PFSK-1 (cell line): ENCODE data around the gene GADD45GIP1.

Source experiments
- FOXP2 ChIP-seq: optimal IDR thresholded peaks from 2 replicates; pipeline ENCODE3; 2011; ENCODE audit warnings: borderline replicate concordance, control low read depth, inconsistent platforms; ENCODE audit not compliant: insufficient read depth; ENCODE audit errors: extremely low read length, extremely low read depth
- POLR2AphosphoS5 ChIP-seq: IDR thresholded peaks from 2 replicates; pipeline ENCODE4 v1.6.1; 2012; ENCODE audit warnings: low read depth, mild to moderate bottlenecking, control low read depth, low read length, moderate library complexity
- SIN3A ChIP-seq: IDR thresholded peaks from 2 replicates; pipeline ENCODE4 v1.6.1; 2012; ENCODE audit warnings: mild to moderate bottlenecking, low read length, moderate library complexity, borderline replicate concordance; ENCODE audit not compliant: insufficient read depth
- TAF1 ChIP-seq: IDR thresholded peaks from 2 replicates; pipeline ENCODE4 v1.6.1; 2012; ENCODE audit warnings: low read length, control low read depth, borderline replicate concordance; ENCODE audit not compliant: insufficient read depth
- TF ChIP-seq, protein P1 (sequence below), 2 experiments: IDR thresholded peaks; 2 replicates each; pipeline versions ENCODE4 v1.6.1 to v1.8.0; 2011 to 2012; ENCODE audit warnings: low read depth in 2 of 2, low read length in 2 of 2, control low read depth in 1 of 2, inconsistent platforms in 1 of 2, mild to moderate bottlenecking in 1 of 2, moderate library complexity in 1 of 2; ENCODE audit not compliant: insufficient read depth in 1 of 2

The GADD45GIP1 gene

DNA sequence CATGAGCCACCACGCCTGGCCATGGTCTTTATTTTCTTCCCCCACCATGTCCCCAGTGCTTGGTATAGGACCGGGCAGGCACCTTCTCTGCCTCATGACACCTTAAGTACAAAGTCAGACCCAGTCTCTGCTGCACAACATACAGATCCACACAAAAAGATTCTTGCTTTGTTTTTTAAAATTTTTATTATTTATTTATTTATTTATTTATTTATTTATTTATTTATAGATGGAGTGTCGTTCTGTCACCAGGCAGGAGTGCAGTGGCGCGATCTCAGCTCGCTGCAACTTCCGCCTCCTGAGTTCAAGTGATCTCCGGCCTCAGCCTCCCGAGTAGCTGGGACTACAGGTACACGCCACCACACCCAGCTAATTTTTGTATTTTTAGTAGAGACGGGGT is 35.7 kb upstream of the GADD45GIP1 start:
- no peak for TF ChIP-seq SIN3A
- TF ChIP-seq POLR2AphosphoS5: no peak
- no peak for TF ChIP-seq FOXP2
- TF ChIP-seq TAF1: no peak
- TF ChIP-seq, protein P1, sequence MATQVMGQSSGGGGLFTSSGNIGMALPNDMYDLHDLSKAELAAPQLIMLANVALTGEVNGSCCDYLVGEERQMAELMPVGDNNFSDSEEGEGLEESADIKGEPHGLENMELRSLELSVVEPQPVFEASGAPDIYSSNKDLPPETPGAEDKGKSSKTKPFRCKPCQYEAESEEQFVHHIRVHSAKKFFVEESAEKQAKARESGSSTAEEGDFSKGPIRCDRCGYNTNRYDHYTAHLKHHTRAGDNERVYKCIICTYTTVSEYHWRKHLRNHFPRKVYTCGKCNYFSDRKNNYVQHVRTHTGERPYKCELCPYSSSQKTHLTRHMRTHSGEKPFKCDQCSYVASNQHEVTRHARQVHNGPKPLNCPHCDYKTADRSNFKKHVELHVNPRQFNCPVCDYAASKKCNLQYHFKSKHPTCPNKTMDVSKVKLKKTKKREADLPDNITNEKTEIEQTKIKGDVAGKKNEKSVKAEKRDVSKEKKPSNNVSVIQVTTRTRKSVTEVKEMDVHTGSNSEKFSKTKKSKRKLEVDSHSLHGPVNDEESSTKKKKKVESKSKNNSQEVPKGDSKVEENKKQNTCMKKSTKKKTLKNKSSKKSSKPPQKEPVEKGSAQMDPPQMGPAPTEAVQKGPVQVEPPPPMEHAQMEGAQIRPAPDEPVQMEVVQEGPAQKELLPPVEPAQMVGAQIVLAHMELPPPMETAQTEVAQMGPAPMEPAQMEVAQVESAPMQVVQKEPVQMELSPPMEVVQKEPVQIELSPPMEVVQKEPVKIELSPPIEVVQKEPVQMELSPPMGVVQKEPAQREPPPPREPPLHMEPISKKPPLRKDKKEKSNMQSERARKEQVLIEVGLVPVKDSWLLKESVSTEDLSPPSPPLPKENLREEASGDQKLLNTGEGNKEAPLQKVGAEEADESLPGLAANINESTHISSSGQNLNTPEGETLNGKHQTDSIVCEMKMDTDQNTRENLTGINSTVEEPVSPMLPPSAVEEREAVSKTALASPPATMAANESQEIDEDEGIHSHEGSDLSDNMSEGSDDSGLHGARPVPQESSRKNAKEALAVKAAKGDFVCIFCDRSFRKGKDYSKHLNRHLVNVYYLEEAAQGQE (IDR thresholded peaks at IDR 0.05; ENCODE audit: insufficient read depth in 1 of 2, low read depth in 2 of 2, low read length in 2 of 2): no peak

DNA sequence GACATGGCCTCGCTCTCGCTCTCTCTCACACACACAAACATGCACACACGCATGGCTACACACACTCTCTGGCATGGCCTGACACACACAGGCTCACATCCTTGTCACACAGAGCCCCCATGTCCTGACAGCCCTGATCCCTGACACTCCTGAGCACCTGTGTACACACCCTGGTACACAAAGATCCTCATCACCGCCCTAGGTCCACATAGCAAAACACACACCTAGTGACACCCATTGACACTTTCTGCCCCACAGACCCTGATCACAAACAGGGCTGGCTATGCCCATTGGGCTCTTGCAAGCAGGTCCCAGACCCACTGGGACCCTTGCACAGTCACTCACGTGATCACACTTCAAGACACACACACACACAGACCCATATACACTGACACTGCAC is 34.3 kb upstream of the GADD45GIP1 start:
- TF ChIP-seq SIN3A: no peak
- TF ChIP-seq, protein P1 (IDR thresholded peaks at IDR 0.05; ENCODE audit: insufficient read depth in 1 of 2, low read depth in 2 of 2, low read length in 2 of 2): no peak
- no peak for TF ChIP-seq TAF1
- no peak for TF ChIP-seq POLR2AphosphoS5
- no peak for TF ChIP-seq FOXP2

DNA sequence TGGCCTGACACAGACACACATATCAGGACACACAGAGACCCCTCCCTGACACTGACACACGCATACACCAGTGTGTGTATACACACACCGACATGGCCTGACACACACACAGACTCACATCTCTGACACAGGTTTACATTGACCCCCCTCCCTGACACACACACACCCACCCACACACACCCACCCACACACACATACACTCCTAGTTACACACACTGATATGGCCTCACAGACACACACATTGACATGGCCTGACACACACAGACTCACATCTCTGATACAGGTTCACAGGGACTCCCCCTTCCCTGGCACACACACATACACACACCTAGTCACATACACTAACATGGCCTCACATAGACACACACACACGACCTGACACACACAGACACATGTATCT is 33.8 kb upstream of the GADD45GIP1 start:
- TF ChIP-seq, protein P1 (IDR thresholded peaks at IDR 0.05; ENCODE audit: insufficient read depth in 1 of 2, low read depth in 2 of 2, low read length in 2 of 2): no peak
- TF ChIP-seq POLR2AphosphoS5 (no peak), TAF1 (no peak), SIN3A (no peak), FOXP2 (no peak)

DNA sequence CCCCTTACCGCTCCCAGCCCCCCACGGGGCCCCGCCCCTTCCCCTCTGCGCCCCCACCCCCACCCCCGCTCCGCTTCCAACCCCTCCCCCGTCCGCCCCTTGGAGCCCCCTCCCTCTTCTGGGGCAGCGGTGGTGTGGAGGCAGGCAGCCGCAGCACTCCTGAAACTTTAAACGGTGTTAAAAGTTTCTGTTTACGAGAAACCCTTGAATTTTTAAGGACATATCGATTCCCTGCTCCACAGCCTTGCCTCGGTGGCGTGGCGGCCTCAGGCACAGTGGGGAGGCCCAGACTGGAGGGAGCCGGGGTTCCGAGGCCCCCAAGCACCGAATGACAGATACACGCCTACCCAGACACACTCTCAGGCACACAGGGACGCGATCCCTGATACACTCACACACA is 33.4 kb upstream of the GADD45GIP1 start:
- TF ChIP-seq TAF1: no peak
- no peak for TF ChIP-seq POLR2AphosphoS5

DNA sequence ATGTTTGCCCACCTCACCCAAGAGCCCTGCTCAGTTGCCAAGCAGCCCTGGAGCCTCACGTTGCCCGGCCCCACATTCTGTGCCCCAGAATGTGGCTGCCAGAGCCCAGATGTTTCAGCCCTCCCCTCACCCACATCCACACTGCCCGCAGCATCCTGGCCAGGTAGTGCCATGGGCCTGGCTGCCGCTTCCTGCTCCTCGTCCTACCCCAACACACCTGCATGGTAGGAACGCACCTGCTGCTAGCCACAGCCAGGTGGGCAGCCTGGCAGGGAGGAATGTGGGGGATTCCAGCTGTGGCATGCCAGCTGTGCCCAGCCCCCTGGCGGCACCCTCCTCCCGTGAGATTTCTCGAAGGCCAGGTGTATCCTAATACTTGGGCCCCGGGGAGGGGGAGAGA is 30.8 kb upstream of the GADD45GIP1 start:
- TF ChIP-seq POLR2AphosphoS5 (no peak), TAF1 (no peak), FOXP2 (no peak), SIN3A (no peak)
- TF ChIP-seq, protein P1 (IDR thresholded peaks at IDR 0.05; ENCODE audit: insufficient read depth in 1 of 2, low read depth in 2 of 2, low read length in 2 of 2): no peak

DNA sequence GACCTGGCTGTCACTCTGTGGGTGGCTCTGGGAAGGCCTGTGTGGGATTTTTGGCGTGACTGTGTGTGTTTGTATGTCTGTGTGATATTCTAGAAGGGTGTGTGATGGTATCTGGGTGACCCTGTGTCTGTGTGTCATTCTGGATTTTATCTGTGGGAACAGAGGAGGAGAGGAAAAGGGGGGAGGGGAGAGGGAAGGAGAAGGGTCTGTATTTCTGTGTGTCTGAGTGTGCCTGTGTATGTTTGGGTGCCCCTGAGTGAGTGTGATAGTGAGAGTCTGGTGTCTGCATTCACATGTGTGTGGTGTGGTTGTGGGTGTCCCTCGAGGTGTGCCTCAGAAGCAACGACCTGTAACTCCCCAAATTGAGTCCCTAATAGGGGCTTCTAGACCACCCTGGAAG is 30.2 kb upstream of the GADD45GIP1 start:
- TF ChIP-seq, protein P1 (IDR thresholded peaks at IDR 0.05; ENCODE audit: insufficient read depth in 1 of 2, low read depth in 2 of 2, low read length in 2 of 2): no peak
- TF ChIP-seq SIN3A (no peak), TAF1 (no peak), POLR2AphosphoS5 (no peak), FOXP2 (no peak)
